Activated T-helper 2 cell treated with anti-CD3 and anti-CD28 coated beads, Interferon-gamma antibody, Interleukin-2, Interleukin-4, amounts not matched to agents 10 μg/mL and 5 μg/mL and 100 μg/mL, durations not matched to agents 14 hours and 24 hours and 36 hours (primary cell): ENCODE data around the gene IKBIP. TPM values are rescaled to one million over a fixed set of nuclear protein-coding genes. Genes with fewer than 3 reads are reported as not detected.

Experiments used
- DNase-seq: peaks from one replicate; pipeline ENCODE4 v3.0.0; 2021; ENCODE audit warnings: low spot score
- H3K27ac Mint-ChIP-seq: one replicate; pipeline ENCODE4 v1.8.0; 2021; ENCODE audit warnings: mixed read lengths
- H3K27me3 Mint-ChIP-seq: one replicate; pipeline ENCODE4 v1.8.0; 2021; ENCODE audit warnings: low read depth, mixed read lengths
- H3K36me3 Mint-ChIP-seq: one replicate; pipeline ENCODE4 v1.8.0; 2021; ENCODE audit warnings: low read depth, mixed read lengths
- H3K4me1 Mint-ChIP-seq: one replicate; pipeline ENCODE4 v1.8.0; 2021; ENCODE audit warnings: low read depth, mixed read lengths
- H3K4me3 Mint-ChIP-seq: one replicate; pipeline ENCODE4 v1.8.0; 2021; ENCODE audit warnings: low read depth, mild to moderate bottlenecking, moderate library complexity, mixed read lengths
- H3K9me3 Mint-ChIP-seq: one replicate; pipeline ENCODE4 v1.8.0; 2021; ENCODE audit warnings: mixed read lengths
- intact Hi-C: fragments of 100-400 bp; cut with micrococcal nuclease; formaldehyde crosslinking; loops from one replicate; pipeline ENCODE4 v1.15.1; 2023
- total RNA-seq: library from RNA; stranded (reverse); gene quantifications from 2 replicates; pipeline ENCODE4 v1.2.3, GENCODE V29; 2022

The IKBIP gene, protein sequence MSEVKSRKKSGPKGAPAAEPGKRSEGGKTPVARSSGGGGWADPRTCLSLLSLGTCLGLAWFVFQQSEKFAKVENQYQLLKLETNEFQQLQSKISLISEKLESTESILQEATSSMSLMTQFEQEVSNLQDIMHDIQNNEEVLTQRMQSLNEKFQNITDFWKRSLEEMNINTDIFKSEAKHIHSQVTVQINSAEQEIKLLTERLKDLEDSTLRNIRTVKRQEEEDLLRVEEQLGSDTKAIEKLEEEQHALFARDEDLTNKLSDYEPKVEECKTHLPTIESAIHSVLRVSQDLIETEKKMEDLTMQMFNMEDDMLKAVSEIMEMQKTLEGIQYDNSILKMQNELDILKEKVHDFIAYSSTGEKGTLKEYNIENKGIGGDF
- 39.9 and 41.1 TPM in 2 replicates for total RNA-seq

DNA sequence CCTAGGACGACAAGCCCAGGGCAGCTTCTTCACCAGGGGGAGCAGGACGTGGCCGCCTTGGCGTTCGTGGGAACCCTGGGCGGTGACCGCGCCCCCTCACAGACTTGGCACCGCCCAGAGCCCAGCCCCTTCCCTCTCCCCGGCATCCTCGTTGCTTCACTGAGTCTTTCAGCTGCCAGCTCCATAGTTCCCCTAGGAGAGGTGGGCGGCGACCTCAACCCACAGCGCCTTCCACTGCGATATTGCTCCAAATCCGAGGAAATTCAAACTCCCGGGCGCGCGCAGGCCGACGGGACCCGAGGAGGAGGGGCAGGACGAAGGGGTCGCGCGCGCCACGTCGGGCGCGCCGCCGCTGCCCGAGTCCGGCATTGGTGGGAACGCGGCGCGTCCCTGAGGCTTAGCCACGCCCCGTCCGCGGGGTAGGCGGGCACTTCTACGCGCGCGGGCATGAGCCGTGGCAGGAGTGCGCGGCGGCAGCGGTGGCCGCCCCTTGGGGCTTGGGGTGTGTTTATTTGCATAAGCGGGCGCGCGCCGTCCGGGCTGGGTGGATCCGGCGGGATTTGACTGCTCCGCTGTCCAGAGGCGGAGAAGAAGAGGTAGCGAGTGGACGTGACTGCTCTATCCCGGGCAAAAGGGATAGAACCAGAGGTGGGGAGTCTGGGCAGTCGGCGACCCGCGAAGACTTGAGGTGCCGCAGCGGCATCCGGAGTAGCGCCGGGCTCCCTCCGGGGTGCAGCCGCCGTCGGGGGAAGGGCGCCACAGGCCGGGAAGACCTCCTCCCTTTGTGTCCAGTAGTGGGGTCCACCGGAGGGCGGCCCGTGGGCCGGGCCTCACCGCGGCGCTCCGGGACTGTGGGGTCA is at the start of gene IKBIP, which contains the start of gene APAF1:
Gene IKBIP, minus strand, starts transcription at position 77 of the 860 bp plus-strand sequence. CDS start 87 bp downstream, outside the sequence.
Gene APAF1, plus strand, starts transcription at position 579 of the 860 bp plus-strand sequence. CDS start 3,070 bp downstream, outside the sequence.
- Mint-ChIP-seq H3K27ac (peak within 1 kb of the TSS; percentile 98), H3K4me1 (peaks cover 32% of the 10 kb centered on the region), H3K9me3 (no peaks in the 10 kb centered on the region), H3K4me3 (peak within 1 kb of the TSS; percentile 97), H3K36me3 (peaks cover 32% of the 10 kb centered on the region), H3K27me3 (no peaks in the 10 kb centered on the region)
- intact Hi-C loops: loop anchor here (1.0 to 2.0 kb wide), 7 partner anchors 11 to 1738 kb away; partner anchors contain the start of genes ACTR6, NEDD1, SLC25A3 and TMPO
- DNase-seq: peak; percentile 94

DNA sequence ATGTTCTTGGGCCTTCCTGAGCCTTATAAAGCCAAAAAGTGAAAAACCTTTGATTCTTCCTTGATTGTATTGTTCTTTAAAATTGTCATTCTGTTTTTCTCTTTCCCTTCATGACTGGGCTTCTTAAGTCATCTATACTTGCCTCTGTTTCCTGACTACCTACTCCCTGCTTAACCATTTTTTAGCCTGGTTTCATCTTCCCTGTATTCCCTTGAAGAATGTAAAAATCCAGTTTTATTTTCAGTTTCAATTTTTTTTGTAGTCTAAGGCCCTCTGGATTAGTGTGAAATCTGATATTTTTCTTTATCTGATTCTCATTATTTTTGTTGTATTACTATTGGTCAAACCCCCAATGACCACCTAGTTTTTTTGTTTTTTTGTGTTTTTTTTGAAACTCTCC is 46.8 kb upstream of the IKBIP start:
- DNase-seq: no peak

DNA sequence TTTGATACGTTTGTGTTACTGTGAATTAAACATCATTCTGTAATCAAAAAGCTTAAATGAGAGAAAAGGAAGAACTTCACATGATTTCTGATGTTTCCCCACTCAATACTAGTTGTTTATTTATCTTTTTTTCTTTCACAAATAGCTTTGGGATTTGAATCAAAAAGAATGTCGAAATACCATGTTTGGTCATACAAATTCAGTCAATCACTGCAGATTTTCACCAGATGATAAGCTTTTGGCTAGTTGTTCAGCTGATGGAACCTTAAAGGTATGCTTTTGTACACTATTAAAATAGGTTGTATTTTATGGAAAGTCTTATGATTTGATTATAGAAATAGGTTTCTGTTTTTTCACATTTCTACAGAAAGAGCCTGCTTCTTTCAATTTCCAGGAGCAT is 42.0 kb upstream of the IKBIP start:
- intact Hi-C loops: no loop called here
- Mint-ChIP-seq H3K36me3 (peaks cover 66% of the 10 kb centered on the region), H3K9me3 (no peaks in the 10 kb centered on the region), H3K4me1 (peaks cover 5% of the 10 kb centered on the region), H3K27ac (no peak overlapping the region), H3K4me3 (no peak overlapping the region), H3K27me3 (no peaks in the 10 kb centered on the region)
- DNase-seq: no peak

More for the DNA sequence above, 46.8 kb upstream of the IKBIP start:
- H3K9me3 Mint-ChIP-seq: no peaks in the 10 kb centered on the region
- H3K4me3 Mint-ChIP-seq: no peak overlapping the region
- H3K27me3 Mint-ChIP-seq: no peaks in the 10 kb centered on the region
- H3K4me1 Mint-ChIP-seq: peaks cover 12% of the 10 kb centered on the region
- intact Hi-C loops: no loop called here
- peak overlapping the region; percentile 7 for H3K27ac Mint-ChIP-seq
- H3K36me3 Mint-ChIP-seq: peaks cover 63% of the 10 kb centered on the region

DNA sequence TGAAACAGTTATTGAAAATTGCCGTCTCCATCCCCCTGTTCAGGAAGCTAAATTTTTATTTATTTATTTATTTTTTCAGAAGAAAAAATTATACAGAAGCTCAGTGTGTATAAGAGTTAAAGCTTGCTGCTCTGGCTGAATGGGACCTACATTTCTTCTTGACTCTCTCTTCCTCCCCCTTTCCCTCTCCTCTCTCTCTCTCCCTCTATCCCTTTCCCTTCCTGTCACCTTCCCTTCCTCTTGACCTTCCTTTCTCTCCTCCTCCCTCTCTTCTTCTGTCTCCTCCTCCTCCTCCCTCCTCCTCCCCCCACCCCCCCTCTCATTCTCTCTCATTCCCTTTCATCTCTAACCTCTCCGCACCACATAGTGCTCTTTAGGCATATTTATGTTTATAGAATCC is 39.6 kb upstream of the IKBIP start:
- Mint-ChIP-seq H3K4me3 (no peak overlapping the region), H3K4me1 (no peaks in the 10 kb centered on the region), H3K27ac (no peak overlapping the region), H3K36me3 (peaks cover 64% of the 10 kb centered on the region), H3K9me3 (no peaks in the 10 kb centered on the region), H3K27me3 (no peaks in the 10 kb centered on the region)
- intact Hi-C loops: no loop called here
- DNase-seq: no peak

DNA sequence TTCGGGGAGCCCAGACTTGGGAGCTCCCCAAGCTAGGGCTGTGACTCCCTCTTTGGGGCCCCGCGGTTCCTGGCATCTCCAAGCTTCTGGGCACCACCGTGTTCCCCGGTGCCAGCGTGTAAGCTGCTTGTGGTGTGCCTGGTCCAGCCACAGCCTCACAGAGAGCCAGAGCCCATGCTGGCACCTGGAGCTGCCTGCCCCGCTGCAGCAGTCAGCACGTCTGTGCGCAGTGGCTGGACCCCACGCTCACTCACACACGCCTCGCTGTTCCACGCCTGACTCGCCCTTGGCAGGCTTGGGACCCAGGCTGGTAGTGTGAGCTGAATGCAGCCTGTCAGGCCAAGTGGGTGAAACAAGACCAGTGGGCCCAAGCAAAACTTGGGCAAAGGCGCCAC is 35.0 kb upstream of the IKBIP start:
- Mint-ChIP-seq H3K36me3 (peaks cover 52% of the 10 kb centered on the region), H3K9me3 (no peaks in the 10 kb centered on the region), H3K4me1 (no peaks in the 10 kb centered on the region), H3K27ac (no peak overlapping the region), H3K4me3 (no peak overlapping the region), H3K27me3 (no peaks in the 10 kb centered on the region)
- intact Hi-C loops: no loop called here
- DNase-seq: no peak

DNA sequence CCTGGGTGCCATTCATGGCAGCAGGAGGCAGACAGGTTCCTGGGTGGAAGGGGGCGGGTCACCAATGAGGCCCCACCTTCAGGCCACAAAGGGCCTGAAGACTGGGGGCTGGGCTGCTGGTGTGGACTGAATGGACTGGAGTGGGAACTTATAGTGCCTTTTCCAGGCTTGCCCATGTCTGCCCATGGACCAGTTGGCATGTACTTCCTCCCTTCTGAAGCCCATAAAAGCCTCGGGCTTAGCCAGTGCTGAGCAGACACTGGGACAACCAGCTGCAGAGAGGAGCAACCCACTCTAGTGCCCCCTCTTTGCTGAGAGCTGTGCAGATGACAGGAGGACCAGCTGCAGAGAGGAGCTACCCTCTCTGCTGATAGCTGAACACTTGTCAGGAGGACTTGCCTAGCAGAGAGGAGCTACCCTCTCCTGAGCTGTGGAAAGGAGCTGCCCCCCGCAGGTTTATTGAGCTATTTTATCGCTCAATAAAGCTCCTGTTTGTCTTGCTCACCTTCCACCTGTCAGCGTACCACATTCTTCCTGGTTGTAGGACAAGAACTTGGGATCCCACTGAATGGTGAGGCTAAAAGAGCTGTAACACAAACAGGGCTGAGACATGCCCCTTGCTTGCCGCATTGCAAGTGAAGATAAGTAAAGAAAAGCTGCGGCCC is 34.5 kb upstream of the IKBIP start:
- no peak overlapping the region for H3K4me3 Mint-ChIP-seq
- H3K27me3 Mint-ChIP-seq: no peaks in the 10 kb centered on the region
- H3K27ac Mint-ChIP-seq: no peak overlapping the region
- intact Hi-C loops: no loop called here
- no peaks in the 10 kb centered on the region for H3K9me3 Mint-ChIP-seq
- H3K36me3 Mint-ChIP-seq: peaks cover 47% of the 10 kb centered on the region
- no peaks in the 10 kb centered on the region for H3K4me1 Mint-ChIP-seq
- DNase-seq: no peak

DNA sequence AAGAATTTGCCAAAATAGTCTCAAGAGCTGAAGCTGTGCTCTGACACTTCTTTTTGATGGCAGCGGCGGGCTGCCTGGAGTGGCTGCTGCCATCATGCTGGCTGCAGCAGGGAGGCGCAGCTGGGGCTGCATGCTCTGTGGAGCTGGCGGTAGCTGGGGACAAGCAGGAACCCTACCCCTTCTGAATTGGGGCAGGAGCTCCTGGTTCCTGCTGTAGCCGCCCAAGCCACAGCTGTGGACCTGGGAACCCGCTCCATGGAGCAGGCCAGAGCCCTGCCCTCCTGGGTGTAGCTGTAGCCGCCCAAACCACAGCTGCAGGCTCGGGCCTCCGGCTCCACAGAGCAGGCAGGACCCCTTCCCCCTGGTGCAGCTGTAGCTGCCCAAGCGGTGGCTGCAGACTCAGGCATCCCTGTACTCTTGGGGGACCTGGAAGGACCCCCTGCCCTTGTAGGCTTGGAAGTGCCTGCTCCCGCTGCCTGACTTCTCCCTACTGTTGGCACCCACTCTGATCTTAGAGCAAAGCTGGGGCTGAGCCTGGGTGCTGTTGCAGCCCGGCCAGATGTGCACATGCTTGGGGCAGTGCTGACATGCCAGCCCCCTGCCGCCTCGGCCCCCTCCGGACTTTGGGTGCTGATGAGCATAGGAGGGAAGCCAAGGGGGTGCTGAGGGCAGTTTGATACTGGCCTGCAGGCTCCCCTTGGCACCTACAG is 33.8 kb upstream of the IKBIP start:
- intact Hi-C loops: no loop called here
- Mint-ChIP-seq H3K4me1 (no peaks in the 10 kb centered on the region), H3K4me3 (no peak overlapping the region), H3K27ac (no peak overlapping the region), H3K36me3 (peaks cover 45% of the 10 kb centered on the region), H3K27me3 (no peaks in the 10 kb centered on the region), H3K9me3 (no peaks in the 10 kb centered on the region)
- DNase-seq: no peak

DNA sequence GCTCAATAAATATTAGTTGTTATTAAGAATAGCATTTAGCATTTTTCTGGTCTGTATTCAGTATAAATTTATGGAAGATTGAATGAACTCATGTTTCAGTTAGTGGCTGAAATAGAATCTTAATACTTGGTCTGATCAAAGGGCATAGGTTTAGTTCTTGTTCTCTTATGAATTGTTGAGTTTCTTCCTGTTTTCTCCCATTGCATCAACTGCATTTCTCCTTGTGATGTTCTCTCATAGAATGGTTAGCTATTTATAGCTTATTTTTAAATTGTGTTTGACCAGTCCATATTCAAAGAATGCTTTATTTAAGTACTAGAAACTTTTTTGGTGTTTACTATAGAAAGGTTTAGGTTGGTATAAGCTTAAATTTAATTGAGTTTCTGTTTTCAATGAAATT is 30.3 kb upstream of the IKBIP start:
- Mint-ChIP-seq H3K27ac (no peak overlapping the region), H3K9me3 (no peaks in the 10 kb centered on the region), H3K27me3 (no peaks in the 10 kb centered on the region), H3K4me1 (no peaks in the 10 kb centered on the region), H3K4me3 (no peak overlapping the region), H3K36me3 (peaks cover 35% of the 10 kb centered on the region)
- no peak for DNase-seq
- intact Hi-C loops: no loop called here

DNA sequence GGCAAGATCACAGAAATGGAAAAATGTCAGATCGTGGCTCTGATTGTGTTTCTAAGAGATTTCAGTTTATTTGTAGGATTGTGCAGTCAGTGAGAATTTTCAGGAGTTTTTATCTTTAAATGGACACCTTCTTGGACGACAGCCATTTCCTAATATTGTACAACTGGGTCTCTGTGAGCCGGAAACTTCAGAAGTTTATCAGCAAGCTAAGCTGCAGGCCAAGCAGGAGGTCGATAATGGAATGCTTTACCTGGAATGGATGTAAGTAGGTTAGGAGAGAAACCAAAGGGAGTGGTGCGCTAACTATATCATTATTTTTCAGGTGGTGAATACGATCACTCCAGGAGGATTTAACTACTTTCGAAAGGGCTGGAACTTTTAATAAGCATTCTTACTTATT is 26.9 kb upstream of the IKBIP start:
- Mint-ChIP-seq H3K27ac (no peak overlapping the region), H3K27me3 (no peaks in the 10 kb centered on the region), H3K9me3 (no peaks in the 10 kb centered on the region), H3K4me3 (no peak overlapping the region), H3K36me3 (peaks cover 57% of the 10 kb centered on the region), H3K4me1 (peaks cover 12% of the 10 kb centered on the region)
- no peak for DNase-seq
- intact Hi-C loops: no loop called here

DNA sequence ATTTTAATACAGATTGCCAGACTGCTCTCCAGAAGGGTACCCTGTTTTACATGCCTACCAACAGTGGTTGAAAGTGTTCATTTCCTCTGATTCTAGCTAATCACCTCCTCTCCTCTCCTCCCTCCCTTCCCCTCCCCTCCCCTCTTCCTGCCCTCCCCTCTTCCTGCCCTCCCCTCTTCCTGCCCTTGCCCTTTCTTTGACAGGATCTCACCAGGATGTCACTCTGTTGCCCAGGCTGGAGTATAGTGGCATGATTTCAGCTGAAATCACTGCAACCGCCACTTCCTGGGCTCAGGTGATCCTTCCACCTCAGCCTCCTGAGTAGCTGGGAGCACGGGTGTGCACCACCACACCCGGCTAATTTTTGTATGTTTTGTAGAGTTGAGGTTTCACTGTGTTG is 25.2 kb upstream of the IKBIP start:
- Mint-ChIP-seq H3K27ac (no peak overlapping the region), H3K9me3 (no peaks in the 10 kb centered on the region), H3K36me3 (peaks cover 61% of the 10 kb centered on the region), H3K4me3 (no peak overlapping the region), H3K27me3 (no peaks in the 10 kb centered on the region), H3K4me1 (peaks cover 14% of the 10 kb centered on the region)
- intact Hi-C loops: no loop called here
- no peak for DNase-seq

DNA sequence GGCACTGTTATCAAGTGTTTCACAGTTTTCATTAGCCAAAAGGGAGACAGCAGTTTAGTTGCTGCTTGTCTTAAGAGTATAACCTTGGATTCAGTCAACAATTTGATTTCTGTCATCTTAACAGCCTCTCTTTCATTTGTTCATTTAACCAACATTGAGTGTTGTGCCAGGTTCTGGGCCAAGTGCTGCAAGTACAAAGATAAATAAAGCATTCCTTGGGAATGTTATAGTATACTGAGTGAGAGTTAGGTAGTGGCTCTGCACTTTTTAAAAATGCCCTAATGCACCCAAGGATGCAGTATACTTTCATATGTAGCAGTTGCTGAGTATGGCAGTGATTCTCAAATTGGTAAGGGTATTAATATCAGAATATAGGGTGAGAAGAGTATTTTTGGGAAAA is 15.9 kb upstream of the IKBIP start:
- peaks cover 49% of the 10 kb centered on the region for H3K36me3 Mint-ChIP-seq
- H3K27ac Mint-ChIP-seq: no peak overlapping the region
- no peak overlapping the region for H3K4me3 Mint-ChIP-seq
- H3K4me1 Mint-ChIP-seq: peaks cover 11% of the 10 kb centered on the region
- no peak for DNase-seq
- intact Hi-C loops: no loop called here
- H3K27me3 Mint-ChIP-seq: no peaks in the 10 kb centered on the region
- H3K9me3 Mint-ChIP-seq: no peaks in the 10 kb centered on the region
